Ramos (cell line): Measurements from ENCODE around the gene TLR7.

Experiments used
- in situ Hi-C: fragments of 300-500 bp; cut with MboI; formaldehyde crosslinking; loops from one replicate; pipeline ENCODE4 v1.14.3; 2022; ENCODE audit warnings: low sequenced_read_pairs; ENCODE audit not compliant: unreplicated experiment

The TLR7 gene

DNA sequence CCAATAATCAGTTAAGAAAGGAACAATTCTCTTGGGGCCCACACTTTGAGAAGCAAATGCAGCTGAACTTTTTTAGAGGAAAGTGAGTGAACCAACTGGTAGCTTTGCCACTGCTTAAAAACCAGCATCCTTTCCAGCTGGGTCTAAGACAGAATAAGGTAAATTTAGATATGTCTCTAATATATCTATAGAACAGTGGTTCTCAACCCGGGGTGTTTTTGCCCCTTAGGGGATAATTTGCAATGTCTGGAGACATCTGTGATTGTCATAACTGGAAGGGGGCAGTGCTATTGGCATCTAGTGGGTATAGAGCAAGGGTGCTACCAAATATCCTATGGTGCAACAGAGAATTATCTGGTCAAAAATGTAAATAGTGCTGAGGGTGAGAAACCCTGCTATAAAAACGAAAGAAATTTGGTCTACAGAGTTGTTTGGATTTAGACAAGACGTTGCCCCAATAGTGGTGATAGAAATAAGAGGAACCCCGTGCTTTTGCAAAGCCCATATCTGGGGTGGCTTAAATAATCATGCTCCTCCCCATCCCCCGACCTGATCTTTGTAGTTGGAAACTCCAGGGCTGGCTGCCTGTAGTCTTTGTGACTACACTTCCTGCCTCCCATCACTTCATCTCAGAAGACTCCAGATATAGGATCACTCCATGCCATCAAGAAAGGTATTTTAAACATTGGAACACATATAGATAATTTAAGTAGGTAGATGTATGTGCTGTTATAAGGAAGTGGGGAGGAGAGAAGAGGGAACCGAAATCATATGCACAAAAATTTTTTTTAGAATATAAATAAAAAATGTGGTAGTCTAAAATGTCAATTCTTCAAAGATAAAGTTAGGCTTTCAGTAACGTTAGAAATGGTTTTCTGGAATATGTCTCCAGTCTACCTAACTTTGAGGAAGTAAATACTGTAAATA is at the start of gene TLR7:
Gene TLR7, plus strand, starts transcription at position 622 of the 927 bp plus-strand sequence. CDS start 507 bp downstream, outside the sequence.
- in situ Hi-C loops = no loop called here

DNA sequence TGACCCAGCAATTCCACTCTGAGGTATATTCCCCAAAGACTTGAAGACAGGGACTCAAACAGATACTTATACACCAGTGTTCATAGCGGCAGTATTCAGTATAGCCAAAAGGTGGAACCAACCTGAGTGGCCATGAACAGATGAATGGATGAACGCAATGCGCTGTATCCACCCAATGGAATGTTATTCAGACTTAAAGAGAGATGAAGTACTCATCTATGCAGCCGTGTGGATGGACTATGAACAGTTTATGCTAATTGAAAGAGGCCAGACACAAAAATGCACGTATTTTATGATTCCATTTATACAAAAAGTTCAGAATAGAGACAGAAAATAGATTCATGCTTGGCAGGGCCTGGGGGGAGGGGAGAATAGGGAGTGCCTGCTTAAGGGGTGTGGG is 49.3 kb upstream of the TLR7 start:
- in situ Hi-C loops = loop anchor here (25.0 kb wide), 1 partner anchor 670 kb away; no protein-coding TSS in a partner anchor

DNA sequence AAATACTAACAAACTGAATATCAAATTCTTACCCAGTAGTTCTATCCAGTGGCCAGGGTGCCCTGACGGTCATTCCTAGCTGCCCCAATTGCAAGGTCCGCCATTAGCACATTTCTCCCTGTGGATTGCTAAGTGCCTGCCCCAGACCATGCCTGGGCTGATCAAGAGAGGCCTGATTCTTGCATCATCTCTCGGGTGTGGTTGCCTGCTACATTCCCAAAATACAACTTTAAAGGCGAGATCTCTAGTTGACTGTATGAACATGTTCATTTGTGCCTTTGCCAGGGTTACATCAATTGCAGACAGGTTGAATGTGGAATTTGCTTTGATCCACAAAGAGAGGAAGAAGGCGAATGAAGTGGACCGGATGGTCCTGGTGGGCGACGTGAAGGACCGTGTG is 47.6 kb upstream of the TLR7 start:
- in situ Hi-C loops = loop anchor here (25.0 kb wide), 1 partner anchor 668 kb away; no protein-coding TSS in a partner anchor

DNA sequence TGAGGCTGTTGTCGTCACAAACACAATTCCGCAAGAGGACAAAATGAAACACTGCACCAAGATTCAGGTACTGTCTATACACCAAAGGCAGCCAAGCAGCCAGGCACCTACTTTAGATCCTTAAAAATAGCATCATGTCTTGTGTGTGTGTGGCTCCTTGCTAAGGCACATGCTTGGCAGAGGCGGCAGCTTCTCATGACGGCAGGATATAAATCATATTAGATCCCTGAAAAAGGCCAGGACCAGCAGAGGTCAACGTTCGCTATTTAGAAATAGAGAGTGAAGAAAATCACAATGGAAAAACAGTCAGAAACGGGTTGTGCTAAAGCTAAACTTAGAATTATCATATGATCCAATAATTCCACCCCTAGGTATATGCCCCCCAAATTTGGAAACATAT is 46.1 kb upstream of the TLR7 start:
- in situ Hi-C loops = loop anchor here (5.0 to 25.0 kb wide), 2 partner anchors 72 to 667 kb away; no protein-coding TSS in a partner anchor

DNA sequence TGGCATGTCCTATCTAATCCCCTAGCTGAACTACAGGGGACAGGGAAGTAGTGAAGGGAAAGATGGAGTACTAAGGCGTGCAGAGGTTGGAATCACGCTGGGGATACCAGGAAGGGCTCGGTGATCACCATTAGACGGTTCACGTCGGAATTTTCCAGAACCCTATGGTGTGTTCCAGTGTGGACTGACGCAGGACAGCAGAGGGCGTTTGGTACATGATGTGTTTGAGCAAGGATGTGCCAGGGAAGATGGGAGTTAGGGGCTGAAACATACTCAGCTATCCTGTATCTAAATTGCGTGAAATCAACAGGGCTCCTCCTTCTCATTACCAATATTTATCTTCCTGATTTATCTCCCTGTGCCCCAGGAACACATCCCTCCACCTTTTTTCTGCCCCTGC is 41.9 kb upstream of the TLR7 start:
- in situ Hi-C loops = loop anchor here (5.0 to 25.0 kb wide), 2 partner anchors 67 to 662 kb away; no protein-coding TSS in a partner anchor

DNA sequence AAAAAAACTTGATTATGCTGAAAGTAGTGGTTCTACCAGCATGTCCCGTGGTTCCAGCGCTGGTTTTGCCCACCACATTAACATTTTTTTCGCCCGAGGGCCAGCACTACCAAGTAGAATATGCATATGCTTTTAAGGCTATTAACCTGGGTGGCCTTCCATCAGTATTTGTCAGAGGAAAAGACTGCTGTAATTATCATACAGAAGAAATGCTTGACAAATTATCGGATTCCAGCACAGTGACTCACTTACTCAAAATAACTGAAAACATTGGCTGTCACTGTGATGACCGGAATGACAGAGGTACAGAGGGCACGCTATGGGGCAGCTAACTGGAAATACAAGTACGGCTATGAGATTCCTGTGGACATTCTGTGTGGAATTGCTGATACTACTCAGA is 41.1 kb upstream of the TLR7 start:
- in situ Hi-C loops = no loop called here

DNA sequence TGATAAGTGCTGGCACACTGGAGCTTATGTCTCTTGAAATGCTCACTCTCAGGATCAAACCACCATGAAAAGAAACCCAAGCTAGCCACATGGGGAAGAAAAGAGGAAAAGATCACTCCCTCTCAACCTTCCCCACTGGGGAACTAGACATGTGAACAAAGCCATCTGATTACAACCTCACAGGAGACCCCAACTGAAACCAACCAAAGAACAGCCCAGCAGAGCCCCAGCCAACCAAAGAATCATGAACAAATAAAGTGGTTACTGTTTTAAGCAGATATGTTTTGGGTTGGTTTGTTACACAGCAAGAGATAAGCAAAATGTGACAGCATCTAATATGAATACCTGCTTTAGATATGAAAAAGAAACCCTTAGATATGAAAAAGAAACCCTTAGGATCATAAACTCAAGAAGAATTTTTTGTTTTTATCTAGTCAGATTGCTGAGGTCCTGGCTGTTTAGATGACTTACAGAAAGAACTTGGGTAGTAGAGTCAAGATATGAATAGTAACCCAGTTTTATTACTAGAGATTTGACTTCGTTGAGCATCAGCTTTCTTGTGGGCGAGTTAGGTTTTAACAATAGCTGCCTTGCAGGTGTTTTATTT is 23.7 kb upstream of the TLR7 start:
- in situ Hi-C loops = no loop called here

DNA sequence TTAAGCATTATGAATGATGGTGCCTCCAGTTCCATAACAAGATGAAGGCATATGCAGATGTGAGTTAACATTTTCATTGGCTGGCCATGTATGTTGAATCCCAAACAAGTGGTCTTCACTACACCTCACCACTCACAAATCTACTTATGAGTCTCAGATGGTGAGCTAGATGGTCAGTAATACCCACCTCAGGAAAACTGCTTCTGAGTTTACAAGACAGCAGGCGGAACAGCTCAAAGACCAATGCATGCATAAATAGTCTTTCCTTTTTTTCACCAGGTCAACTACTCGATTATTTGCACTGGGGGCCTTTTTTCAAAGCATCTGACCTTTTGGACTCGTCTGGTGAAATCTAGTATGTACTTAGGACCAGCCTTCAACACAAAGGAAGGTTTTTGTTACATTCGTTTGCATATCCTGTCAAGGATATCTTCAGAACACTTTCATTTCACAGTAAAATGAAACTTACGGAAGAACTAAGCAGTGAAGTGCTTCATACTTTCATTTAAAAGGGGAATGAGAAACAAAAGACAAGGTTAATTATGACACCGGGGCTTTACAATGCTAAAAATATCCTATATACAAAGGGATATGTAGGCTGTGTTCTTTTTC is 23.1 kb upstream of the TLR7 start:
- in situ Hi-C loops = no loop called here

DNA sequence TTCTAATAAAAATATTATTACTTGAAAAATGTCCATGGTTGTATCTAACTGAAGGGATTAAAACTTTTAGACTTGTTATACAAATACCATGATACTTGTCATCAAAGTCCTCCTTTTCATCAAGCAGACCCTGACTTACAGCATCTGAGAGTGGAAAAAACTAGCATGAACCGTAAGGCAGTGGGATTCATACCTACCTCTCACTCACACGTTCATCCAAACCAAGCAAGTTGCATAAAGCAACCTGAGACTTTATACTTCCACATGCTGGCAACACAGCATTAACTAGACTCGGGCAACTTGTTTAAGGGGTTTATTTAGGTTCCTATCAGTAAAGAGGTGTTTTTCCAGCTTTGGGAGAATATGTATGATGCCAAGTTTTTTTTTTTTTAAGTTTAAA is 22.6 kb upstream of the TLR7 start:
- in situ Hi-C loops = no loop called here

DNA sequence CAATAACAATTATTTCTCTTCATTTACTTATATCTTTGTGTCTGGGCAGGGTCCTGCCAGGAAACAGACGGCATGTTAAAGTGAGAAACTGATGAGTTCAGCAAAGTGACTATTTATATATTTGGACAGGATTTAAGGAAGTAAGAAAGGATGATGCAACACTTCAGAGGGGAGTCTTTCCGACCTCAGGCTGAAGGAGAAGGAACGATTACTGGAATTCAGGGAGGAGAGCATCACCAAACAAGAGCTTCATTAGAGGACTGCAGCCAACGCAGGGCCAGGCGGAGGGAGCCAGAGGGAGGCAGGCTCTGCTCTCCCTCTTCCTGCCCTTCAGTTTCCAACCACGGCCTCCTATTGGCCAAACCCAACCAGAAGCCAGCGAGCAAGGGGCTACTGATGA is 1.5 kb upstream of the TLR7 start:
- in situ Hi-C loops = no loop called here

DNA sequence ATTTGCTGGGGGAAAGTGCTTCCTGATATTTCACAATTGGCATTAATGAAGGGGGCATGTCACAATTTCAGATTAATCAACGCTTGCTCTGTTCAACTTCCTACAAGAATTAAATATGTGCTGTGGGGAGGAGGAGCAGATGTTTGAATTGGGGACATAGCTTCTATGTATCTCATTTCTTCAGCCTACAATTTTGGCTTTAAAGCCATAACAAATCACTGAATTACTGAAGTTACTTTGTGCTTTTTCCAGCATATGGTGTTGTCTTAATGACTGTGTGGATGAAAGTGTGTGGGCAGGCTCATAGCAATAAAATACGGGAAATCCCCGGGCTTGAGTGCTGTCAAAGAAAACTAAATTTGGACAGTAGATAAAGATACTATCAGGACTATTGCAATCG is 813 bp downstream of the TLR7 start:
- in situ Hi-C loops = no loop called here

DNA sequence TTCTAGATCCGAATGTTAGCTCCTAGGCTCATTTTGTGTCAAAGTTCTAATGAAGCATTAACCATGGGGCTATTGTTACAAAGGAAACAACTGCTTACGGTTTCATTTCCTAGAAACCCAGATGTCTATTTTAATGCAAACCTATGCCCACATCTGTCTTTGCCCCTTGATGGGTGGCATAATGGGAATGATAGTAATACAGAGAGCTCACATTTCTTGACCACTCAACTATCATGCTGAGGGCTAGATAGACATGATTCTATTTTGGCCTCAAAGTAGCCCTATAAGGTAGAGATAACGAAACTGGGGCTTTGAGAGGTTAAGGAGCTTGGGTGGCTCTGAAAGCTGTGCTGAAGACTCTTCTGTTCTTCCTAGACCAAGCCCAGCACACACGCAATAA is 1.9 kb downstream of the TLR7 start:
- in situ Hi-C loops = no loop called here

DNA sequence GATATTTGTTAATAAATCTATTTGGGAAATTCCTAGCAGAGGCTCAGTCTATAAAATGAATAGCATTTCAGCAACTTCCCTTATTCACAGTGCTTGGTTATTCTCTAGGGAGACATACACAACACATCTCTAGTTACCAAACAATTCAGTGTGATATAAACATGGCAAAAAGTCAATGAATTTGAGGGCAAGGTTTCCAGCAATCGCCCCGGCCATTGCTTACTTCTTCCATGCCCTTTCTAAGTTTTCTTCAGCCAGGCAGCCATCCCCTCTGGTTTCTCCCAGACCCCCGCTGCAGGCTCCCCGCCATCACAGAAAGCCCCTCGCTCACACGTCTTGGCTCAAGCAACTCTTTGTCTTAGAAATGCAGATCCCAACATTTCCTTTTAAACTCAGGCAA is 4.4 kb downstream of the TLR7 start:
- in situ Hi-C loops = no loop called here

DNA sequence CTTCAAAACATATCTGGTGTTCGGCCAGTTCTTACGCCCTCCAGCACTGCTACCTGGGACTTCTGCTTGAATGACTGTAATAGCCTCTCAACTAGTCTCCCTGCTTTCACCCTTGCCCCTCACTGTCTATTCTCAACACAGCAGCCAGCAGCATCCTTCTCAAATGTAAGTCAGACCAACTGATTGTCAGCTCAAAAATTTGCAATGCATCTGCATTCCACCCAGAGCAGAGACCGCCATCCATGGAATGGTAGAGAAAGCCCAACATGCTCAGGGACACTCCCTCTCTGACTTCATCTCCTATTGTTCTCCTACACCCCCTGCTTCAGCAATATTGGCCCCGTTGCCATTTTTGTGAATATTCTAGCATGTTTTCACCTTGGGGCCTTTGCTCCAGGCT is 5.9 kb downstream of the TLR7 start:
- in situ Hi-C loops = no loop called here

DNA sequence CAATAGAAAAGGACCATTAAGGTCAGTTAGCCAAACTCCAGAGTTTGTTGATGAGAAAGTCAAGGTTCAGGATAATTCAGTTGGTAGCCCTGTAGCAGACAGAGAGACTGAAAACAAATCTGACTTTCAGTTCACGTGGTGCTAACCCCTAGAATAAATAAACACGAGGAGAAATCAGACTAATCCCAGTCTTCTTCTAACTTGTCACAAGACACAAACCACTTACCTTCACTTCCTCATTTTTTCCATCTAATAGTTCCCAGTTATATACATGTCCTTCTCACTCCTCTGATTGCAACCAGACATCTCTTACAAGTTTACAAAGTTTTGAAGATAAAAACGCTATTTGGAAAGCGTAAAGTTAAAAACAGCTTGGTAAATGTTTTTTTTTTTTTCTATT is 7.7 kb downstream of the TLR7 start:
- in situ Hi-C loops = no loop called here

DNA sequence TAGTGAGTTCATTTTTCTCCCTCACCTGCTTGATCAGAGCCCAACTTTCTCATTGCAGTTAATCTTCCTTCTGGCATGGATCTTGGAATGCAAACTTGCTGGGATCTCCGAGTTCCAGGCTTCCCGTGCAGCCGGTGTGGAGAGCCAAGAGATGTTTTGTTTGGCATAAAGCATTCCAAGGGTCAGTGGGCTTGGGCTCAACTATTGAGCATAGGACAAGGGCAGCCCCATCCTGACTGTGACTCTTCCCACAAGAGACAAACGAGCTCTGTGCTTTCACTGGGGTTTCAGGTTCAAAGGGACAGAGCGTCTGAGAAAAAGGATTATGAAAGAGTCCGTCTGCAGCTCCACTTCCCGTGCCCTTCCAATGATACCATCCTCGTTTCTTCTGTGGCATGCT is 10.5 kb downstream of the TLR7 start:
- in situ Hi-C loops = no loop called here

DNA sequence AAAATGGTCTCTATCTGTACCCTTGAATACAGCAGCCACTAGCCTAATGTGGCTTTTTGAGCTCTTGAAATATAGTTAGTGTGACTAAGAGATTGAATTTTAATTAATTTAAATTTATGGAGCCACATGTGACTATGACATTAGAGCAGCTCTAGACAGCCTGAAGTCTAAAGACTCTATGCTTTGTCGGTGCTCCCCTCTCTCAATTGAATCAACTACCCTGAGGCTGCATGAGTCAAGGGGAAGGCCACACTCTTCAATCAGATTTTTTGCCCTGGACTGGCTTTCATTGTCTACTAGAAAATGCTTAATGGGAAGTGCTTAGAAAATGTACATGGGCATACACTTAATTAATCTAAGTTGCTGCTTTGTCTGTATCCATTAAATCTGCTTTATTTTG is 11.7 kb downstream of the TLR7 start:
- in situ Hi-C loops = no loop called here

DNA sequence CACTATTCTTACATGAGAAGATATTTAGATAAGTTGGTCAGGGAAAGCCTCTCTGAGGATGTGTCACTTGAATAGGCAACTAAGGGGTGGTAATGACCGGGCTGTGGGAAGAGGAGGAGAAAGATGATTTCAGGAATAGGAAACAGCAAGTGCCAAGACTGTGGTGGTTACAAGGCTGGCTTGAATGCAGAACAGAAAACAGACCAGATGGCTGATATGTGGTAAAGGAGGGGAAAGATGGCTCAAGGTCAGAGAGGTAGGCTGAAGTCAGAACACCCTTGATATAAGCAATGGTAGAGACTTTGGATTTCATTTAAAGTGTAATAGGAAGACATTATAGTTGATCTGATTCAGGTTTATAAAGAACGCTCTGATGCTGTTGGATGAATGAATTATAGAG is 15.0 kb downstream of the TLR7 start:
- in situ Hi-C loops = no loop called here

DNA sequence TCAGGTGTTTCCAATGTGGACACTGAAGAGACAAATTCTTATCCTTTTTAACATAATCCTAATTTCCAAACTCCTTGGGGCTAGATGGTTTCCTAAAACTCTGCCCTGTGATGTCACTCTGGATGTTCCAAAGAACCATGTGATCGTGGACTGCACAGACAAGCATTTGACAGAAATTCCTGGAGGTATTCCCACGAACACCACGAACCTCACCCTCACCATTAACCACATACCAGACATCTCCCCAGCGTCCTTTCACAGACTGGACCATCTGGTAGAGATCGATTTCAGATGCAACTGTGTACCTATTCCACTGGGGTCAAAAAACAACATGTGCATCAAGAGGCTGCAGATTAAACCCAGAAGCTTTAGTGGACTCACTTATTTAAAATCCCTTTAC is 18.6 kb downstream of the TLR7 start:
- in situ Hi-C loops = no loop called here

DNA sequence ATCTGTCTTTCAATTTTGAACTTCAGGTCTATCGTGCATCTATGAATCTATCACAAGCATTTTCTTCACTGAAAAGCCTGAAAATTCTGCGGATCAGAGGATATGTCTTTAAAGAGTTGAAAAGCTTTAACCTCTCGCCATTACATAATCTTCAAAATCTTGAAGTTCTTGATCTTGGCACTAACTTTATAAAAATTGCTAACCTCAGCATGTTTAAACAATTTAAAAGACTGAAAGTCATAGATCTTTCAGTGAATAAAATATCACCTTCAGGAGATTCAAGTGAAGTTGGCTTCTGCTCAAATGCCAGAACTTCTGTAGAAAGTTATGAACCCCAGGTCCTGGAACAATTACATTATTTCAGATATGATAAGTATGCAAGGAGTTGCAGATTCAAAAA is 19.7 kb downstream of the TLR7 start:
- in situ Hi-C loops = no loop called here

DNA sequence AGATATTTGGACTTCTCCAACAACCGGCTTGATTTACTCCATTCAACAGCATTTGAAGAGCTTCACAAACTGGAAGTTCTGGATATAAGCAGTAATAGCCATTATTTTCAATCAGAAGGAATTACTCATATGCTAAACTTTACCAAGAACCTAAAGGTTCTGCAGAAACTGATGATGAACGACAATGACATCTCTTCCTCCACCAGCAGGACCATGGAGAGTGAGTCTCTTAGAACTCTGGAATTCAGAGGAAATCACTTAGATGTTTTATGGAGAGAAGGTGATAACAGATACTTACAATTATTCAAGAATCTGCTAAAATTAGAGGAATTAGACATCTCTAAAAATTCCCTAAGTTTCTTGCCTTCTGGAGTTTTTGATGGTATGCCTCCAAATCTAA is 20.3 kb downstream of the TLR7 start:
- in situ Hi-C loops = no loop called here
